Lower leg skin (tissue), 4 donors: ENCODE measurements around the gene WFDC12. TPM values are rescaled to one million over a fixed set of nuclear protein-coding genes. Genes with fewer than 3 reads are reported as not detected.

Source experiments
- DNase-seq, 2 donors: peaks; one replicate each; pipeline ENCODE4 v3.0.0-alpha.2; 2019; ENCODE audit warnings: low spot score in 2 of 2
- H3K4me3 ChIP-seq: fragments of 200-600 bp; sonication (generic); 2 replicates; pipeline ENCODE4 v1.5.1; 2017; ENCODE audit warnings: mild to moderate bottlenecking, low read depth; ENCODE audit not compliant: poor library complexity, severe bottlenecking
- POLR2A ChIP-seq, 2 donors: fragments of 450-650 bp; IDR thresholded peaks; one replicate each; pipeline ENCODE4 v1.6.1; 2016 to 2017; ENCODE audit warnings: antibody characterized with exemption in 2 of 2, mild to moderate bottlenecking in 1 of 2, moderate library complexity in 1 of 2
- WGBS, 2 donors: methylation state at CpG; one replicate each; pipeline ENCODE4 v1.1.5; 2018; 5-methylcytosine and 5-hydroxymethylcytosine counted together
- intact Hi-C: fragments of 100-400 bp; cut with DNase I; formaldehyde crosslinking; loops from one replicate; pipeline ENCODE4 v1.15.0; 2023; ENCODE audit warnings: low total_unique reads
- total RNA-seq, 4 donors: library from RNA; depleted of rRNA; stranded (reverse); fragments of >200 nt; gene quantifications; one replicate each; pipeline ENCODE4 v1.1.0, GENCODE V29; 2016
- TF ChIP-seq, protein P1 (sequence below), 3 donors: fragments of 450-650 bp; IDR thresholded peaks; one replicate each; pipeline ENCODE4 v1.5.1; 2016; ENCODE audit warnings: antibody characterized with exemption in 3 of 3, mild to moderate bottlenecking in 3 of 3, moderate library complexity in 2 of 3

WFDC12 gene
- total RNA-seq, 4 donors from 2014 or later, result 5.0 to 13.5 (median 9.4) TPM

GRCh38 chr20:45105317-45105716 is 18.9 kb downstream of the WFDC12 start:
- WGBS, 2 donors, result 86 to 94% methylated on average over 2 of the region's 2 CpGs
- H3K4me3 ChIP-seq, result no peak overlapping the region
- DNase-seq, result no peak
- intact Hi-C loops, result no loop called here
- TF ChIP-seq, protein P1, sequence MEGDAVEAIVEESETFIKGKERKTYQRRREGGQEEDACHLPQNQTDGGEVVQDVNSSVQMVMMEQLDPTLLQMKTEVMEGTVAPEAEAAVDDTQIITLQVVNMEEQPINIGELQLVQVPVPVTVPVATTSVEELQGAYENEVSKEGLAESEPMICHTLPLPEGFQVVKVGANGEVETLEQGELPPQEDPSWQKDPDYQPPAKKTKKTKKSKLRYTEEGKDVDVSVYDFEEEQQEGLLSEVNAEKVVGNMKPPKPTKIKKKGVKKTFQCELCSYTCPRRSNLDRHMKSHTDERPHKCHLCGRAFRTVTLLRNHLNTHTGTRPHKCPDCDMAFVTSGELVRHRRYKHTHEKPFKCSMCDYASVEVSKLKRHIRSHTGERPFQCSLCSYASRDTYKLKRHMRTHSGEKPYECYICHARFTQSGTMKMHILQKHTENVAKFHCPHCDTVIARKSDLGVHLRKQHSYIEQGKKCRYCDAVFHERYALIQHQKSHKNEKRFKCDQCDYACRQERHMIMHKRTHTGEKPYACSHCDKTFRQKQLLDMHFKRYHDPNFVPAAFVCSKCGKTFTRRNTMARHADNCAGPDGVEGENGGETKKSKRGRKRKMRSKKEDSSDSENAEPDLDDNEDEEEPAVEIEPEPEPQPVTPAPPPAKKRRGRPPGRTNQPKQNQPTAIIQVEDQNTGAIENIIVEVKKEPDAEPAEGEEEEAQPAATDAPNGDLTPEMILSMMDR (IDR thresholded peaks at IDR 0.05), result no peak

- no peak for DNase-seq
- intact Hi-C loops, result no loop called here
- H3K4me3 ChIP-seq, result no peak overlapping the region
- WGBS, 2 donors, result 51 to 57% methylated on average over 5 of the region's 5 CpGs
- TF ChIP-seq, protein P1 (IDR thresholded peaks at IDR 0.05), result no peak
Measured at GRCh38 chr20:45104786-45105185, 19.5 kb downstream of the WFDC12 start.

- no peak for TF ChIP-seq POLR2A (IDR thresholded peaks at IDR 0.05)
- TF ChIP-seq, protein P1 (IDR thresholded peaks at IDR 0.05), result no peak
- H3K4me3 ChIP-seq, result no peak overlapping the region
- intact Hi-C loops, result no loop called here
- WGBS, 2 donors, result 82 to 84% methylated on average over 2 of the region's 2 CpGs
- no peak for DNase-seq
Measured at GRCh38 chr20:45103072-45103471, 21.2 kb downstream of the WFDC12 start.

GRCh38 chr20:45101333-45101850 is 22.9 kb downstream of the WFDC12 start:
- DNase-seq, result no peak
- no peak for TF ChIP-seq POLR2A (IDR thresholded peaks at IDR 0.05)
- TF ChIP-seq, protein P1 (IDR thresholded peaks at IDR 0.05), result no peak
- WGBS, 2 donors, result 42 to 51% methylated on average over 6 of the region's 6 CpGs
- intact Hi-C loops, result no loop called here
- no peak overlapping the region for H3K4me3 ChIP-seq

DNA sequence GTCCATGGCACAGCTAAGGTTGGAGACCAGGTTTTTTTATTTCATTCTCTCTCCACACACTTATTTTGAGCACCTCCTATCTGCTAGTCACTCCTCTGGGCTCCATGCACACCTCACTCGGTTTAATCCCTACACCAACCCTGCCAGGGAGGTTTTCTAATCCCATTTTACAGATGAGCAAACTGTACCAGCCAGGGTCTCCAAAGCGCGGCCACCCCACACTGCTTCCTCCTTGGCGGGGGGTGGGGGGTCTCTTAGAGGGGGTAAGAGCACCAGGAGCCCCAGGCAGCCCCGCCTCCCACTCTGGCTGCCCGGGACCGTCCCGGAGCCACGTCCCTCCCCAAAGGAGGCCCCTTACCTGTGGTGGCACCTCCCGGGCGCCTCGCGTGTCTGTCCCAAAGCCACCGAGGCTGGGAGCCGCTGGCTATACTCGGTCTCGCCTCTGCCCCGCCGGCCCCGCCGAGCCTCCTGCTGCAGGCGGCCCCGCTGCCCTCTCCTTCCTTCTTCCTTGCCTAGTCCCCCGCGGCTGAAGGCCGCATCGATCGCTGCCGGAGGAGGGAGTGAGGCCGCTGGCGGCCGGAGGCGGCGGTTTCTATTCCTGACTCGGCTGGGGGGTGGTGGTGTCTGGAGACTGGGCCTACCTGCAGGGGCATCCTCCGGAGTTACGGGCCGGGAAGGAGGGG is 23.6 kb downstream of the WFDC12 start, which contains the start of gene KCNS1:
Gene KCNS1 (minus strand): TSS at position 565 of the 683 bp plus-strand sequence. CDS start 1,891 bp downstream, outside the sequence.
- no peak for TF ChIP-seq POLR2A (IDR thresholded peaks at IDR 0.05)
- TF ChIP-seq, protein P1 (IDR thresholded peaks at IDR 0.05), result no peak
- intact Hi-C loops, result no loop called here
- WGBS, 2 donors, result 18 to 21% methylated on average over 23 to 35 of the region's 38 CpGs
- no peak within 1 kb of the TSS for H3K4me3 ChIP-seq
- no peak for DNase-seq
